ENCODE data around the gene ARL15.

GRCh38 chr5:54159893-54160195 lies 150.5 kb downstream of the ARL15 start:
- TF ChIP-seq CTCF (conservative IDR thresholded peaks at IDR 0.05 in 1 of 2, IDR thresholded peaks at IDR 0.05 in 1 of 2; ENCODE audit: extremely low read depth in 1 of 2, insufficient read depth in 1 of 2, low read depth in 1 of 2, low read length in 2 of 2), result no peak
- TF ChIP-seq EZH2 (IDR thresholded peaks at IDR 0.05; ENCODE audit: borderline replicate concordance, low read length), result no peak
